ENCODE results near the gene SLC23A1.

- TF ChIP-seq CTCF (IDR thresholded peaks at IDR 0.05; ENCODE audit: low read depth, low read length, missing input control) (no peak), RXRA (IDR thresholded peaks at IDR 0.05) (no peak), GABPA (IDR thresholded peaks at IDR 0.05 in 1 of 2, conservative IDR thresholded peaks at IDR 0.05 in 1 of 2) (no peak), TAF1 (conservative IDR thresholded peaks at IDR 0.05) (no peak), JUND (IDR thresholded peaks at IDR 0.05) (no peak), HNF4G (IDR thresholded peaks at IDR 0.05) (no peak), MAX (IDR thresholded peaks at IDR 0.05) (no peak), SP1 (IDR thresholded peaks at IDR 0.05) (no peak), ATF3 (IDR thresholded peaks at IDR 0.05) (no peak), REST (IDR thresholded peaks at IDR 0.05) (no peak), YY1 (IDR thresholded peaks at IDR 0.05) (no peak), FOXA1 (IDR thresholded peaks at IDR 0.05) (no peak)
Measured at GRCh38 chr5:139399501-139400121, 16.5 kb upstream of the SLC23A1 start.

All from liver (tissue), 3 donors.